ENCODE measurements around the gene TMBIM6.

DNA sequence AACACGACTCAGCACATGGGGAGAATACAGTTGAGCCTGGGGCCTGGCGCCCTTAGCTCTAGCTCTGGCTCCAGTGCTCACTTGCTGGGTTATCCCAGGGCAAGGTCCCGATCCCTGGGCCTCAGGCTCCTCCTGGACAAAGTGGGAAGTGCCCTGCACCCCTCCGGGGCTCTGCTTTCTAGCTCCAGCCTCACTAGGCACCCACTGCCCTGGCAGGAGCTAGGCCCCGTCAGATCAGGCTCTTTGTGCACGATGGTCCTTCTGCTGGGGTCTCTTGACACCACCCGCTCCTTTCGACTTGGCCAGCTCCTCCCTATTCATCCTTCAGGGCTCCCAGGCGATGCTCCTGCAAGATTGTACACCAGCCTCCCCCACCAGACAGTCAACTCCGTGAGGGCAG is 63.5 kb downstream of the TMBIM6 start:
- TF ChIP-seq EZH2 (IDR thresholded peaks at IDR 0.05; ENCODE audit: insufficient read depth, low read length) = no peak
- TF ChIP-seq, protein P1, sequence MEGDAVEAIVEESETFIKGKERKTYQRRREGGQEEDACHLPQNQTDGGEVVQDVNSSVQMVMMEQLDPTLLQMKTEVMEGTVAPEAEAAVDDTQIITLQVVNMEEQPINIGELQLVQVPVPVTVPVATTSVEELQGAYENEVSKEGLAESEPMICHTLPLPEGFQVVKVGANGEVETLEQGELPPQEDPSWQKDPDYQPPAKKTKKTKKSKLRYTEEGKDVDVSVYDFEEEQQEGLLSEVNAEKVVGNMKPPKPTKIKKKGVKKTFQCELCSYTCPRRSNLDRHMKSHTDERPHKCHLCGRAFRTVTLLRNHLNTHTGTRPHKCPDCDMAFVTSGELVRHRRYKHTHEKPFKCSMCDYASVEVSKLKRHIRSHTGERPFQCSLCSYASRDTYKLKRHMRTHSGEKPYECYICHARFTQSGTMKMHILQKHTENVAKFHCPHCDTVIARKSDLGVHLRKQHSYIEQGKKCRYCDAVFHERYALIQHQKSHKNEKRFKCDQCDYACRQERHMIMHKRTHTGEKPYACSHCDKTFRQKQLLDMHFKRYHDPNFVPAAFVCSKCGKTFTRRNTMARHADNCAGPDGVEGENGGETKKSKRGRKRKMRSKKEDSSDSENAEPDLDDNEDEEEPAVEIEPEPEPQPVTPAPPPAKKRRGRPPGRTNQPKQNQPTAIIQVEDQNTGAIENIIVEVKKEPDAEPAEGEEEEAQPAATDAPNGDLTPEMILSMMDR (IDR thresholded peaks at IDR 0.05; ENCODE audit: insufficient read depth, low read depth, low read length) = no peak
